Stimulated activated CD8-positive, alpha-beta memory T cell treated with anti-CD3 and anti-CD28 coated beads, Interleukin-15, amount 100 ng/mL, for 48 hours (primary cell): ENCODE data around the gene MED9.
A peak's percentile ranks its signal among the peaks of the same experiment; 100 is the strongest.
"Not testable (repeated sequence)": the region's sequence is repeated elsewhere in the genome, so short reads cannot be mapped to it uniquely, and the experiment has no call there.

Experiments
- DNase-seq, 2 donors: peaks; one replicate each; pipeline ENCODE4 v3.0.0-alpha.2; 2020; ENCODE audit warnings: low read depth in 2 of 2

Gene MED9

GRCh38 chr17:17455173-17455572, 21.6 kb upstream of the MED9 start:
- no peak for DNase-seq

GRCh38 chr17:17456251-17456650, 20.5 kb upstream of the MED9 start:
- no peak for DNase-seq

GRCh38 chr17:17457680-17458079, 19.1 kb upstream of the MED9 start:
- DNase-seq, result no peak

GRCh38 chr17:17460038-17460437, 16.8 kb upstream of the MED9 start:
- DNase-seq, result no peak

- no peak for DNase-seq
Observed at GRCh38 chr17:17462048-17462824, 14.6 kb upstream of the MED9 start.

GRCh38 chr17:17463821-17464220, 13.0 kb upstream of the MED9 start:
- no peak for DNase-seq

GRCh38 chr17:17465878-17466277, 10.9 kb upstream of the MED9 start:
- DNase-seq, result not testable (repeated sequence)

GRCh38 chr17:17466511-17466910, 10.3 kb upstream of the MED9 start:
- no peak for DNase-seq

GRCh38 chr17:17467016-17467415, 9.8 kb upstream of the MED9 start:
- DNase-seq, result no peak

GRCh38 chr17:17467720-17468119, 9.1 kb upstream of the MED9 start:
- no peak for DNase-seq

GRCh38 chr17:17468217-17469010, 8.4 kb upstream of the MED9 start:
- DNase-seq, result no peak

GRCh38 chr17:17469358-17469757, 7.4 kb upstream of the MED9 start:
- no peak for DNase-seq

- DNase-seq, result no peak
Observed at GRCh38 chr17:17469996-17470395, 6.8 kb upstream of the MED9 start.

GRCh38 chr17:17472333-17472920, 4.4 kb upstream of the MED9 start:
- DNase-seq, result no peak

- no peak for DNase-seq
Observed at GRCh38 chr17:17474341-17474740, 2.5 kb upstream of the MED9 start.

- DNase-seq, result no peak
Observed at GRCh38 chr17:17479209-17479608, 2.4 kb downstream of the MED9 start.

- no peak for DNase-seq
Observed at GRCh38 chr17:17480593-17481148, 3.9 kb downstream of the MED9 start.

GRCh38 chr17:17481860-17482259, 5.1 kb downstream of the MED9 start:
- DNase-seq, result no peak

- peak; percentile 50 to 61 for DNase-seq
Observed at GRCh38 chr17:17484451-17484899, 7.7 kb downstream of the MED9 start.

- DNase-seq, result no peak
Observed at GRCh38 chr17:17485420-17485819, 8.6 kb downstream of the MED9 start.

- DNase-seq, result not testable (repeated sequence)
Observed at GRCh38 chr17:17486416-17486815, 9.6 kb downstream of the MED9 start.

GRCh38 chr17:17487998-17488397, 11.2 kb downstream of the MED9 start:
- DNase-seq, result no peak
